ENCODE data around the gene DEPDC1B. TPM values are rescaled to one million over a fixed set of nuclear protein-coding genes. Genes with fewer than 3 reads are reported as not detected.
"Not testable (repeated sequence)": the region's sequence is repeated elsewhere in the genome, so short reads cannot be mapped to it uniquely, and the experiment has no call there.

DEPDC1B gene
- total RNA-seq, 1 experiment from 2014 or later, result 29.2 TPM

DNA sequence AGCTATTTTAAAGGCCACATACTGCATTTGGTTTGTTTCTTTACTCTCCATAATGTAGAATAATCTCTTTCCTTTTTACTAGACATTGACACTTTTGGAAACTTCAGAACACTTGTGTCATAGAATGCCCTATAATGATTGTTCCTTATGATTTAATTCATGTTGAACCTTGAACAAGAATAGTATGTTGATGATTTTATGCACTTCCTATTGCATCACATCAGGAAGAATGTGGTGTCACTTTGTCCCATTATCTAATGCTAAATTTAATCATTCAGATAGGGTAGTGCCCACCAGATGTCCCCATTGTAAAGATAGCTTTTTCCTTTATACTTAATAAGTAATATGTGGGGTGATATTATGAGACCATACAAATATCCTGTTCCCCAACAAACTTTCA is 19.4 kb upstream of the DEPDC1B start:
- Histone ChIP-seq H3K4me2 (no peak overlapping the region), H3K27ac (no peak overlapping the region), H3K79me2 (ENCODE audit: low read depth) (no peaks in the 10 kb centered on the region), H3K36me3 (ENCODE audit: low read depth) (no peaks in the 10 kb centered on the region), H3F3A (ENCODE audit: insufficient read depth, low read depth) (no peaks in the 10 kb centered on the region), H4K20me1 (ENCODE audit: insufficient read depth) (no peaks in the 10 kb centered on the region), H3K4me3 (no peak overlapping the region), H3K27me3 (ENCODE audit: insufficient read depth, low read depth) (no peaks in the 10 kb centered on the region), H3K9me3 (ENCODE audit: insufficient read depth, low read depth) (no peaks in the 10 kb centered on the region), H2AFZ (no peak overlapping the region), H3K4me1 (replicated peaks; ENCODE audit: insufficient read depth) (no peaks in the 10 kb centered on the region), H3K9me2 (ENCODE audit: insufficient read depth) (no peaks in the 10 kb centered on the region)
- ChIA-PET CTCF (no interaction called here), POLR2A (ENCODE audit: unreplicated experiment) (no interaction called here)
- no peak for TF ChIP-seq EZH2 (IDR thresholded peaks at IDR 0.05; ENCODE audit: low read depth)
- TF ChIP-seq, protein P1, sequence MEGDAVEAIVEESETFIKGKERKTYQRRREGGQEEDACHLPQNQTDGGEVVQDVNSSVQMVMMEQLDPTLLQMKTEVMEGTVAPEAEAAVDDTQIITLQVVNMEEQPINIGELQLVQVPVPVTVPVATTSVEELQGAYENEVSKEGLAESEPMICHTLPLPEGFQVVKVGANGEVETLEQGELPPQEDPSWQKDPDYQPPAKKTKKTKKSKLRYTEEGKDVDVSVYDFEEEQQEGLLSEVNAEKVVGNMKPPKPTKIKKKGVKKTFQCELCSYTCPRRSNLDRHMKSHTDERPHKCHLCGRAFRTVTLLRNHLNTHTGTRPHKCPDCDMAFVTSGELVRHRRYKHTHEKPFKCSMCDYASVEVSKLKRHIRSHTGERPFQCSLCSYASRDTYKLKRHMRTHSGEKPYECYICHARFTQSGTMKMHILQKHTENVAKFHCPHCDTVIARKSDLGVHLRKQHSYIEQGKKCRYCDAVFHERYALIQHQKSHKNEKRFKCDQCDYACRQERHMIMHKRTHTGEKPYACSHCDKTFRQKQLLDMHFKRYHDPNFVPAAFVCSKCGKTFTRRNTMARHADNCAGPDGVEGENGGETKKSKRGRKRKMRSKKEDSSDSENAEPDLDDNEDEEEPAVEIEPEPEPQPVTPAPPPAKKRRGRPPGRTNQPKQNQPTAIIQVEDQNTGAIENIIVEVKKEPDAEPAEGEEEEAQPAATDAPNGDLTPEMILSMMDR (conservative IDR thresholded peaks at IDR 0.05), result no peak
- intact Hi-C loops (cut with micrococcal nuclease; ENCODE audit: unreplicated experiment), result no loop called here
- no TSS peak for BruUV-seq (replicated peaks)
- no peak for DNase-seq

DNA sequence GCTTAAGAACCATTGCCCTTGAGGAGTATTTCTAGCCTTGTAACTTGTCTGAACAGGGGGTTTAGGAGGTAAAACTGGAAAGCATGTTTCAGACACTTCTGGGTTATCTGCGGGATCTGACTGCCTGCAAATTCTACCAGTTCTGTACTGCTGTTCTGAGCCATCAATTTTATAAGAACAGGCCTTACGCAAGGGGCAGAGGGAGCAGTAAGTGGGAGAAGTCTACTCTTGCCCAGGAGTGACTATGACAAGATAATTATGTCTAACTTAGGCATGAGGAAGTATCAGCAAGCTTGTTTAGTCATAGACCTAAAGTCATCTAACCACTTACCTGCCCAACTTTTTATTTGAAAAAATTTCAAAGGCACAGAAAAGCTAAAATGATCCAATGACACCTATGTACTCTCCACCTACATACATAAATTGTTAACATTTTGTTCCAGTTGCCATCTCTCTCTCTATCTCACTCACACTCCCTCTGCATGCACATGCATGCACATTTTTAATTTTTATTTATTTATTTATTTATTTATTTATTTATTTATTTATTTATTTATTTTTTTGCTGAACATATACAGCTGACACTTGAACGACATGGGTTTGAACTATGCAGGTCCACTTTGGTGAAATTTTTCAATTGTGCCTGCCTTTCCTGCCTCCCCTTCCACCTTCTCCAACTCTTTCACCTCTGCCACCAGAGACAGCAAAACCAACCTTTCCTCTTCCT is 18.4 kb upstream of the DEPDC1B start:
- TF ChIP-seq, protein P1 (conservative IDR thresholded peaks at IDR 0.05), result no peak
- no peak for TF ChIP-seq EZH2 (IDR thresholded peaks at IDR 0.05; ENCODE audit: low read depth)
- no peak overlapping the region for H3K4me2 ChIP-seq
- DNase-seq, result no peak
- H3K9me2 ChIP-seq (ENCODE audit: insufficient read depth), result no peaks in the 10 kb centered on the region
- no peaks in the 10 kb centered on the region for H3K9me3 ChIP-seq (ENCODE audit: insufficient read depth, low read depth)
- no peak overlapping the region for H3K4me3 ChIP-seq
- H4K20me1 ChIP-seq (ENCODE audit: insufficient read depth), result no peaks in the 10 kb centered on the region
- H3K79me2 ChIP-seq (ENCODE audit: low read depth), result no peaks in the 10 kb centered on the region
- H3K27me3 ChIP-seq (ENCODE audit: insufficient read depth, low read depth), result no peaks in the 10 kb centered on the region
- ChIA-PET POLR2A (ENCODE audit: unreplicated experiment) (no interaction called here), CTCF (no interaction called here)
- no peaks in the 10 kb centered on the region for H3F3A ChIP-seq (ENCODE audit: insufficient read depth, low read depth)
- intact Hi-C loops (cut with micrococcal nuclease; ENCODE audit: unreplicated experiment), result no loop called here
- H3K4me1 ChIP-seq (replicated peaks; ENCODE audit: insufficient read depth), result no peaks in the 10 kb centered on the region
- H2AFZ ChIP-seq, result no peak overlapping the region
- BruUV-seq (replicated peaks), result no TSS peak
- no peaks in the 10 kb centered on the region for H3K36me3 ChIP-seq (ENCODE audit: low read depth)
- H3K27ac ChIP-seq, result no peak overlapping the region

GRCh38 chr5:60715201-60715928 is 15.4 kb upstream of the DEPDC1B start:
- H3K4me3 ChIP-seq; DNase-seq; H3K9me3 ChIP-seq (ENCODE audit: insufficient read depth, low read depth); H3K9me2 ChIP-seq (ENCODE audit: insufficient read depth); POLR2A ChIA-PET (ENCODE audit: unreplicated experiment); H3K4me1 ChIP-seq (replicated peaks; ENCODE audit: insufficient read depth); H3K4me2 ChIP-seq; BruUV-seq (replicated peaks); H4K20me1 ChIP-seq (ENCODE audit: insufficient read depth); H3K27ac ChIP-seq; H3F3A ChIP-seq (ENCODE audit: insufficient read depth, low read depth); intact Hi-C loops (cut with micrococcal nuclease; ENCODE audit: unreplicated experiment); H3K36me3 ChIP-seq (ENCODE audit: low read depth); H3K27me3 ChIP-seq (ENCODE audit: insufficient read depth, low read depth); H3K79me2 ChIP-seq (ENCODE audit: low read depth); H2AFZ ChIP-seq: not testable (repeated sequence)
- CTCF ChIA-PET, result interaction anchor here (0.6 kb wide), 1 partner anchor 30 kb away, joined by 7 read pairs; no protein-coding TSS in a partner anchor
